AG04450 (cell line): Measurements from ENCODE around the gene TMEM52. TPM values are rescaled to one million over a fixed set of nuclear protein-coding genes. Genes with fewer than 3 reads are reported as not detected.

Experiments used
- CTCF ChIA-PET: fragments of 300-600, 350-600 bp; formaldehyde crosslinking; extraction: SDS; loops from one replicate; lab custom pipeline; 2022; ENCODE audit warnings: antibody characterized with exemption, inconsistent platforms; lab: Charles Lee
- POLR2A ChIA-PET: fragments of 350-600 bp; formaldehyde crosslinking; extraction: SDS; loops from one replicate; lab custom pipeline; 2021; ENCODE audit warnings: antibody characterized with exemption, inconsistent platforms; lab: Yijun Ruan, JAX
- DNase-seq: peaks from one replicate; pipeline ENCODE4 v3.0.0-alpha.2; 2011; ENCODE audit warnings: low read depth, low spot score
- H3K27ac ChIP-seq: one replicate; pipeline ENCODE4 v1.5.1; 2012; ENCODE audit warnings: low read depth, low read length, control low read depth
- H3K27me3 ChIP-seq: one replicate; pipeline ENCODE4 v1.6.0; 2012; ENCODE audit warnings: low read length; ENCODE audit not compliant: control insufficient read depth, insufficient read depth
- H3K4me3 ChIP-seq: 2 replicates; pipeline ENCODE4 v1.5.1; 2011; ENCODE audit warnings: mild to moderate bottlenecking, low read depth, low read length, control low read depth
- H3K9me3 ChIP-seq: 2 replicates; pipeline ENCODE4 v1.5.1; 2012; ENCODE audit warnings: low read length; ENCODE audit not compliant: control insufficient read depth, insufficient read depth
- CTCF ChIP-seq: IDR thresholded peaks from 2 replicates; pipeline ENCODE4 v1.5.1; 2011; ENCODE audit warnings: low read depth, low read length, control low read depth, inconsistent platforms
- polyA plus RNA-seq: library from polyadenylated mRNA; depleted of rRNA; stranded (reverse); fragments of >200 nt; gene quantifications from 2 replicates; pipeline ENCODE4 v1.2.3, GENCODE V29; 2011

Gene TMEM52
- polyA plus RNA-seq, 1 experiment, result 0.30 TPM

- CTCF ChIA-PET, result no interaction called here
- Histone ChIP-seq H3K4me3 (no peak overlapping the region), H3K27ac (no peak overlapping the region), H3K27me3 (peaks cover 2% of the 10 kb centered on the region), H3K9me3 (peaks cover 25% of the 10 kb centered on the region; the same call in 1 of the 2 replicates)
- no peak for DNase-seq
- no peak for TF ChIP-seq CTCF
- POLR2A ChIA-PET, result no interaction called here
These were observed 7.3 kb upstream of the TMEM52 start for GRCh38 chr1:1926346-1926811.

- no peak for DNase-seq
- peaks cover 25% of the 10 kb centered on the region; the same call in 1 of the 2 replicates for H3K9me3 ChIP-seq
- H3K27me3 ChIP-seq, result peaks cover 2% of the 10 kb centered on the region
- H3K27ac ChIP-seq, result no peak overlapping the region
- H3K4me3 ChIP-seq, result no peak overlapping the region
- CTCF ChIA-PET, result no interaction called here
- POLR2A ChIA-PET, result interaction anchor here (0.6 kb wide), 1 partner anchor 16 kb away, joined by 3 read pairs; no protein-coding TSS in a partner anchor
- no peak for TF ChIP-seq CTCF
These were observed 6.6 kb upstream of the TMEM52 start for GRCh38 chr1:1925437-1926345.

GRCh38 chr1:1924849-1925248, 5.8 kb upstream of the TMEM52 start:
- no peak overlapping the region for H3K4me3 ChIP-seq
- no peak for TF ChIP-seq CTCF
- no peak overlapping the region for H3K27ac ChIP-seq
- no peak for DNase-seq
- POLR2A ChIA-PET, result interaction anchor here (0.6 kb wide), 1 partner anchor 16 kb away, joined by 3 read pairs; no protein-coding TSS in a partner anchor
- CTCF ChIA-PET, result no interaction called here
- H3K27me3 ChIP-seq, result peaks cover 2% of the 10 kb centered on the region
- H3K9me3 ChIP-seq, result peaks cover 20% of the 10 kb centered on the region; the same call in 1 of the 2 replicates

GRCh38 chr1:1924386-1924785, 5.3 kb upstream of the TMEM52 start:
- H3K4me3 ChIP-seq, result no peak overlapping the region
- ChIA-PET CTCF (no interaction called here), POLR2A (no interaction called here)
- no peak overlapping the region for H3K27ac ChIP-seq
- peaks cover 17% of the 10 kb centered on the region; the same call in 1 of the 2 replicates for H3K9me3 ChIP-seq
- DNase-seq, result no peak
- H3K27me3 ChIP-seq, result peaks cover 2% of the 10 kb centered on the region
- TF ChIP-seq CTCF, result no peak
